Endothelial cell (in vitro differentiated cells): ENCODE data around the gene NFATC1. TPM values are rescaled to one million over a fixed set of nuclear protein-coding genes. Genes with fewer than 3 reads are reported as not detected.

Source experiments
- DNase-seq: peaks from one replicate; pipeline ENCODE4 v3.0.0; 2021; ENCODE audit warnings: low spot score
- H3K27ac Mint-ChIP-seq: one replicate; pipeline ENCODE4 v1.8.0; 2021; ENCODE audit warnings: mixed read lengths, inconsistent platforms; ENCODE audit not compliant: unreplicated experiment
- H3K27me3 Mint-ChIP-seq: one replicate; pipeline ENCODE4 v1.8.0; 2021; ENCODE audit warnings: mild to moderate bottlenecking, moderate library complexity, mixed read lengths, inconsistent platforms; ENCODE audit not compliant: unreplicated experiment
- H3K36me3 Mint-ChIP-seq: one replicate; pipeline ENCODE4 v1.8.0; 2021; ENCODE audit warnings: mild to moderate bottlenecking, low read depth, mixed read lengths, inconsistent platforms; ENCODE audit not compliant: unreplicated experiment
- H3K4me1 Mint-ChIP-seq: one replicate; pipeline ENCODE4 v1.8.0; 2021; ENCODE audit warnings: mild to moderate bottlenecking, mixed read lengths, inconsistent platforms; ENCODE audit not compliant: unreplicated experiment
- H3K4me3 Mint-ChIP-seq: one replicate; pipeline ENCODE4 v1.8.0; 2021; ENCODE audit warnings: mild to moderate bottlenecking, mixed read lengths, inconsistent platforms; ENCODE audit not compliant: unreplicated experiment
- H3K9me3 Mint-ChIP-seq: one replicate; pipeline ENCODE4 v1.8.0; 2021; ENCODE audit warnings: mixed read lengths, inconsistent platforms; ENCODE audit not compliant: unreplicated experiment
- CTCF ChIP-seq: fragments of 200-600 bp; sonication (generic); IDR thresholded peaks from one replicate; pipeline ENCODE4 v1.5.0; 2021; ENCODE audit warnings: antibody characterized with exemption; ENCODE audit not compliant: unreplicated experiment
- total RNA-seq: library from RNA; stranded (reverse); fragmentation: NEBNext Ultra II Directional; extraction: Animal tissue kit (Norgen Biotek cat#: 25700); gene quantifications from one replicate; pipeline ENCODE4 v1.2.1, GENCODE V29; 2021; ENCODE audit not compliant: unreplicated experiment

NFATC1 gene
- total RNA-seq, 1 donor from 2014 or later, result 40.6 TPM

- no peak for DNase-seq
- Mint-ChIP-seq H3K27me3 (peaks cover 9% of the 10 kb centered on the region), H3K4me1 (no peaks in the 10 kb centered on the region), H3K9me3 (no peaks in the 10 kb centered on the region), H3K36me3 (peaks cover 19% of the 10 kb centered on the region), H3K4me3 (no peak overlapping the region), H3K27ac (no peak overlapping the region)
- no peak for TF ChIP-seq CTCF
Measured at GRCh38 chr18:79452991-79453645, 57.4 kb downstream of the NFATC1 start.

DNA sequence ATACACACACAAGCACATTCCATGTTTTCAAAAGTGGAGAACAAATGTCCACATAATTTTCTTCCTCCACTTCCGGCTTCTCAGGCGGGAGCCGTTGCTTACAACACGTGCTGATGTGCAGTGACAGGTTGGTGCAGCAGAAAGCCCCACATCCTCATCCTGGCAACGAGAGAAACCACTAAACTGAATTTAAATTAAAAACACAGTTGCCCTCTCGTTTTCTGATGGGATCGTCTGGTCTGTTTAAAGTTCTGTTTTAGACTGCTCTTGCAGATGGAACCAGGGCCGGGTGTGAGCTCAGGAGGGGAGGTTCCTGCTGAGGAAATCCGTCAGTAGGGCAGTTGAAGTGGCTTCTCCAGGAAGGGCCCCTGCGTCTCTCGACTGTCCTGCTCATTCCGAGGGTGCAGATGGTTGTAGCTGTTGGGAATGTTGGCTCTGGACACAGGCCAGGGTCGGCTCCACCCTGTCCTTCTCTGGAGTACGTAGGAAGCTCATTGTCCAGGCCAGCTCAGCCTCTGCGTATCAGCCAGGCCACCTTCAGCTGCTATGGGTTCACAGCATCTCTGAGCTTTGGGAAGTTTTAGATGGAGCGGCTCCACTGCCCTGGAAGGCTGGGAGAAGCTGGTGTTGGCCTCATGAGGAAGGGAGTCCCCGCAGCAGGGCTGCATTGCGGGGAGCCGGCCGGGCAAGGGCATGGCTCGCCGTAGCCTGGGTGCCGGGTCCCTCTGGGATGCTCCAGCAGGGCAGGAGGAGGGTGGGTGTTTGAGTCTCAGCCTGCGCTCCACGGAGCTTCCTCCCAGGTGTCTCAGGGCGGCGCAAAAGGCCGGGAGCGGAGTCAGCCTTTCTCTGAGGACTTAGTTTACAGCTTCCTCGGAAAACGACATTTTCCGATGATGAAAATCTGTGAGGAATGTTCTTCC, 58.3 kb downstream of the NFATC1 start:
- no peak overlapping the region for H3K4me3 Mint-ChIP-seq
- H3K9me3 Mint-ChIP-seq, result no peaks in the 10 kb centered on the region
- peaks cover 18% of the 10 kb centered on the region for H3K36me3 Mint-ChIP-seq
- no peak for DNase-seq
- TF ChIP-seq CTCF, result no peak
- peaks cover 3% of the 10 kb centered on the region for H3K4me1 Mint-ChIP-seq
- H3K27me3 Mint-ChIP-seq, result peaks cover 9% of the 10 kb centered on the region
- H3K27ac Mint-ChIP-seq, result no peak overlapping the region

- peaks cover 13% of the 10 kb centered on the region for H3K27me3 Mint-ChIP-seq
- TF ChIP-seq CTCF, result no peak
- no peak overlapping the region for H3K27ac Mint-ChIP-seq
- H3K4me1 Mint-ChIP-seq, result peaks cover 15% of the 10 kb centered on the region
- H3K4me3 Mint-ChIP-seq, result no peak overlapping the region
- peaks cover 14% of the 10 kb centered on the region for H3K36me3 Mint-ChIP-seq
- DNase-seq, result no peak
- H3K9me3 Mint-ChIP-seq, result no peaks in the 10 kb centered on the region
Measured at GRCh38 chr18:79455261-79455660, 59.5 kb downstream of the NFATC1 start.

DNA sequence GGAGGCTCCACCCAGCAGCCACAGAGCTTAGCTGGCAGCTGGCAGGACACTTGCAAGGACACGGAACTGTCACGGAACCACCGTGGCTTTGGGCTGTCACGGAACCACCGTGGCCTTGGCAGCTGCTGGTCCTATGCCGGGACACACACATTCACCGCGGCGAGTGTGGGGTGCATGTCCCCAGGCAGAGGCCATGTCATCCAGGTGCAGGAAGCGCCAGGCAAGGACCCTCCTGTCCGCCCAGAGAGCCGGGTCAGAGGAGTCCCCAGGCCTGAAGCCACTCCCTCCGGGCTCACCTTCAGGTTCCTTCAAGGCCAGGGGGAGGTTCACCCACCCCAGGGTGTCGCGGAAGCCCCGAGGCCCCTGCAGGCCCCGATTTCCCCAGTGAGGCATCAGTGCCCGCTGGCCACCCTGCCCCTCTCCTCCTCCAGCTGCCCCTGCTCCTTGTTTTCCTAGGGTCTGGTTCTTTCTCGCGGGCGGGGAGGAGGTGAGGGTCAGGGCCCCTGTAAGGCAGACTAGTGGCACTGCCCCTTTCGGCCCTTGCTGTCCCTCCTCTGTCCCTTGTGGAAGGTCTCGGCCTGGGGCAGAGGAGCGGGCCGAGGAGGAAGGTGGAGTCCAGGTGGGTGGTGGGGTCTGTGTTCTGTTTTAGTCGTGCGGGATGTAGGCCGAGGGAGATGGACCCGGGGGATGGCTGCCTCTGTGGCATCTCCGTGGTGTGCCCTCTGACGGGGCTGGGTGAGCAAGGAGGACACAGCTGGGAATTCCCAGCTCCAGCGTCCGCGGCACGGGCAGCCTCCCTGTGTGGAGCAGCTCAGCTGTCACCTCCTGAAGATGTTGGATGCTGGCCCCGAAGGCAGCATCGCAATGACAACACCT, 60.6 kb downstream of the NFATC1 start:
- no peak overlapping the region for H3K4me3 Mint-ChIP-seq
- no peak for TF ChIP-seq CTCF
- peaks cover 17% of the 10 kb centered on the region for H3K4me1 Mint-ChIP-seq
- peaks cover 9% of the 10 kb centered on the region for H3K36me3 Mint-ChIP-seq
- H3K27ac Mint-ChIP-seq, result no peak overlapping the region
- H3K27me3 Mint-ChIP-seq, result peaks cover 10% of the 10 kb centered on the region
- H3K9me3 Mint-ChIP-seq, result no peaks in the 10 kb centered on the region
- no peak for DNase-seq
